ENCODE data around the gene ZNF207.

Gene ZNF207

DNA sequence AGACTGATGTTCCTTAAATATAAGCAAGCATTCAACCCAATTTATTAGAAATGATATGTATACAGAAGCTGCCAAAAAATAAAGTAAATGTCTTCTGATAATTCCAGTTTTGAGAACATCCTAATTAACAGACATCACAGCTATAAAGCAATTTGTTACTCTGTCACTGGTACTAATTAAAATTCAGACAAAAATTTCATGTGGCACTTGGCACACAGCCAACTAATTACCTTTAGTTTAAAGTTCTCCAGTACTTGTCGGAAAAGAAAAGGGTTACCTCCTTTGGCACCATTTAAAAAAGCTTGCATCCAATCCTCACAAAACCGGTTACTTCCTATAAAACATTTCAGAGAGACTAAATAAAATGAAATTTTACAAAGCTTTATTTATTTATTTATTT is 16.8 kb upstream of the ZNF207 start:
- TF ChIP-seq EZH2 (optimal IDR thresholded peaks at IDR 0.05; ENCODE audit: low read depth, low read length) (no peak), EZH2phosphoT487 (IDR thresholded peaks at IDR 0.05; ENCODE audit: low read length) (no peak)
- TF ChIP-seq, protein P1, sequence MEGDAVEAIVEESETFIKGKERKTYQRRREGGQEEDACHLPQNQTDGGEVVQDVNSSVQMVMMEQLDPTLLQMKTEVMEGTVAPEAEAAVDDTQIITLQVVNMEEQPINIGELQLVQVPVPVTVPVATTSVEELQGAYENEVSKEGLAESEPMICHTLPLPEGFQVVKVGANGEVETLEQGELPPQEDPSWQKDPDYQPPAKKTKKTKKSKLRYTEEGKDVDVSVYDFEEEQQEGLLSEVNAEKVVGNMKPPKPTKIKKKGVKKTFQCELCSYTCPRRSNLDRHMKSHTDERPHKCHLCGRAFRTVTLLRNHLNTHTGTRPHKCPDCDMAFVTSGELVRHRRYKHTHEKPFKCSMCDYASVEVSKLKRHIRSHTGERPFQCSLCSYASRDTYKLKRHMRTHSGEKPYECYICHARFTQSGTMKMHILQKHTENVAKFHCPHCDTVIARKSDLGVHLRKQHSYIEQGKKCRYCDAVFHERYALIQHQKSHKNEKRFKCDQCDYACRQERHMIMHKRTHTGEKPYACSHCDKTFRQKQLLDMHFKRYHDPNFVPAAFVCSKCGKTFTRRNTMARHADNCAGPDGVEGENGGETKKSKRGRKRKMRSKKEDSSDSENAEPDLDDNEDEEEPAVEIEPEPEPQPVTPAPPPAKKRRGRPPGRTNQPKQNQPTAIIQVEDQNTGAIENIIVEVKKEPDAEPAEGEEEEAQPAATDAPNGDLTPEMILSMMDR (IDR thresholded peaks at IDR 0.05; ENCODE audit: low read length) = no peak
- Histone ChIP-seq H3K9me2 (replicated peaks; ENCODE audit: insufficient read depth, low read length) (no peaks in the 10 kb centered on the region), H3K4me3 (ENCODE audit: low read length) (no peak overlapping the region), H3K9me3 (replicated peaks; ENCODE audit: insufficient read depth, low read length) (no peaks in the 10 kb centered on the region), H3K4me1 (ENCODE audit: low read length) (no peaks in the 10 kb centered on the region), H3K27me3 (replicated peaks; ENCODE audit: insufficient read depth, low read length) (no peaks in the 10 kb centered on the region), H3K36me3 (replicated peaks; ENCODE audit: insufficient read depth, low read length) (no peaks in the 10 kb centered on the region), H3K4me2 (ENCODE audit: low read depth, low read length) (no peak overlapping the region), H4K20me1 (ENCODE audit: insufficient read depth, low read length) (no peaks in the 10 kb centered on the region), H3K79me2 (ENCODE audit: low read length) (no peaks in the 10 kb centered on the region), H3F3A (ENCODE audit: insufficient read depth, low read length) (no peaks in the 10 kb centered on the region), H3K9ac (ENCODE audit: low read length) (no peak overlapping the region), H3K27ac (ENCODE audit: low read length) (no peak overlapping the region), H2AFZ (ENCODE audit: low read length) (no peak overlapping the region)
- no peak for DNase-seq

GRCh38 chr17:32335046-32335445 is 14.9 kb upstream of the ZNF207 start:
- no peak for TF ChIP-seq EZH2phosphoT487 (IDR thresholded peaks at IDR 0.05; ENCODE audit: low read length)
- TF ChIP-seq EZH2 (optimal IDR thresholded peaks at IDR 0.05; ENCODE audit: low read depth, low read length) = no peak
- TF ChIP-seq, protein P1 (IDR thresholded peaks at IDR 0.05; ENCODE audit: low read length) = no peak
- no peaks in the 10 kb centered on the region for H3K36me3 ChIP-seq (replicated peaks; ENCODE audit: insufficient read depth, low read length)

DNA sequence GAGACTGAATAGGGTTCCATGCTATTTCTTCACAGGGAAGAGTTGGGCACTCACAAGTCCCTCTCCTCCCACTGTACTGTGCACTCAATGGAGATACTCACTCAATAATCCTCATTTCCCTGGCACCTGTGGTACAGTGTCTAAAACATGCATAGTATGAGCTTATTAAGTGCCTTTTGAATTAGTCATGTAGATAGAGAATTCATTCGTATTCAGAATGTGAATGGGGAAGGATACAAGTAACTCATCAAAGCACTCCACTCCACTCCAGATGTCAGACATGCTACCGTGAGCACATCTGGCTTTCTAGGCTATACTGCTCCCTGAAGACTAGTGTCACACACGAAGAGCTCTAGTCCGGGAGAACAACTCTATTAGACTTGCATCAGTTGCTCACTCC is 14.3 kb upstream of the ZNF207 start:
- Histone ChIP-seq H3K79me2 (ENCODE audit: low read length) (no peaks in the 10 kb centered on the region), H3F3A (ENCODE audit: insufficient read depth, low read length) (no peaks in the 10 kb centered on the region), H3K9me3 (replicated peaks; ENCODE audit: insufficient read depth, low read length) (no peaks in the 10 kb centered on the region), H2AFZ (ENCODE audit: low read length) (no peak overlapping the region), H3K4me3 (ENCODE audit: low read length) (no peak overlapping the region), H3K4me1 (ENCODE audit: low read length) (no peaks in the 10 kb centered on the region), H3K4me2 (ENCODE audit: low read depth, low read length) (no peak overlapping the region), H3K27me3 (replicated peaks; ENCODE audit: insufficient read depth, low read length) (no peaks in the 10 kb centered on the region), H3K9me2 (replicated peaks; ENCODE audit: insufficient read depth, low read length) (no peaks in the 10 kb centered on the region), H4K20me1 (ENCODE audit: insufficient read depth, low read length) (no peaks in the 10 kb centered on the region), H3K36me3 (replicated peaks; ENCODE audit: insufficient read depth, low read length) (no peaks in the 10 kb centered on the region), H3K27ac (ENCODE audit: low read length) (no peak overlapping the region), H3K9ac (ENCODE audit: low read length) (no peak overlapping the region)
- TF ChIP-seq, protein P1 (IDR thresholded peaks at IDR 0.05; ENCODE audit: low read length) = no peak
- TF ChIP-seq EZH2 (optimal IDR thresholded peaks at IDR 0.05; ENCODE audit: low read depth, low read length) (no peak), EZH2phosphoT487 (IDR thresholded peaks at IDR 0.05; ENCODE audit: low read length) (no peak)
- no peak for DNase-seq

More at GRCh38 chr17:32335046-32335445, 14.9 kb upstream of the ZNF207 start:
- Histone ChIP-seq H3K9ac (ENCODE audit: low read length) (no peak overlapping the region), H2AFZ (ENCODE audit: low read length) (no peak overlapping the region), H3K9me2 (replicated peaks; ENCODE audit: insufficient read depth, low read length) (no peaks in the 10 kb centered on the region), H3K9me3 (replicated peaks; ENCODE audit: insufficient read depth, low read length) (no peaks in the 10 kb centered on the region), H3K4me1 (ENCODE audit: low read length) (no peaks in the 10 kb centered on the region), H3K79me2 (ENCODE audit: low read length) (no peaks in the 10 kb centered on the region), H4K20me1 (ENCODE audit: insufficient read depth, low read length) (no peaks in the 10 kb centered on the region), H3K27ac (ENCODE audit: low read length) (no peak overlapping the region), H3K4me2 (ENCODE audit: low read depth, low read length) (no peak overlapping the region), H3F3A (ENCODE audit: insufficient read depth, low read length) (no peaks in the 10 kb centered on the region), H3K27me3 (replicated peaks; ENCODE audit: insufficient read depth, low read length) (no peaks in the 10 kb centered on the region), H3K4me3 (ENCODE audit: low read length) (no peak overlapping the region)
- no peak for DNase-seq

Data from MM.1S (cell line).